Stimulated activated CD8-positive, alpha-beta memory T cell treated with anti-CD3 and anti-CD28 coated beads, Interleukin-4, amount 100 ng/mL, for 1 hour (primary cell): ENCODE data around the gene XPO6.
A peak's percentile ranks its signal among the peaks of the same experiment; 100 is the strongest.

Experiments used
- DNase-seq, 2 donors: peaks; one replicate each; pipeline ENCODE4 v3.0.0-alpha.2; 2020; ENCODE audit warnings: low read depth in 2 of 2, low spot score in 1 of 2

The XPO6 gene

GRCh38 chr16:28186752-28187151, 25.0 kb downstream of the XPO6 start:
- no peak for DNase-seq

GRCh38 chr16:28185696-28186095, 26.1 kb downstream of the XPO6 start:
- no peak for DNase-seq

DNA sequence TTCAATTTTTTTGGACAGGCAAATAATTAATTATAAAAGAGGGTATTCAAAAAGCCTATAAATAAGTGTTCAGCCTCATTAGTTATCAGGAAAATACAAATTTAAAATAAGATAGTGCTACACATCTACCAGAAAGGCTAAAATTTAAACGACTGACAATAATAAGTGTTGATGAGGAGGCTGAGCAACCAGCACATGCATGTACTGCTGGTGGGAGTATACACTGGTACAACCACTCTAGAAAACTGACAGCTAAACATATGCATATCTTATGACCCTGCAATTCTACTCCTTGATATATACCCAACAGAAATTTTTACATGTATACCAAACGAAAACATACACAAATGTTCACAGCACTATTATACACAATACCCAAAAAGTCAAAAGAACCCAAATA, 27.1 kb downstream of the XPO6 start:
- no peak for DNase-seq

GRCh38 chr16:28183930-28184329, 27.8 kb downstream of the XPO6 start:
- no peak for DNase-seq

GRCh38 chr16:28183484-28183883, 28.3 kb downstream of the XPO6 start:
- DNase-seq = no peak

- DNase-seq = no peak
Measured at GRCh38 chr16:28182801-28183200, 29.0 kb downstream of the XPO6 start.

DNA sequence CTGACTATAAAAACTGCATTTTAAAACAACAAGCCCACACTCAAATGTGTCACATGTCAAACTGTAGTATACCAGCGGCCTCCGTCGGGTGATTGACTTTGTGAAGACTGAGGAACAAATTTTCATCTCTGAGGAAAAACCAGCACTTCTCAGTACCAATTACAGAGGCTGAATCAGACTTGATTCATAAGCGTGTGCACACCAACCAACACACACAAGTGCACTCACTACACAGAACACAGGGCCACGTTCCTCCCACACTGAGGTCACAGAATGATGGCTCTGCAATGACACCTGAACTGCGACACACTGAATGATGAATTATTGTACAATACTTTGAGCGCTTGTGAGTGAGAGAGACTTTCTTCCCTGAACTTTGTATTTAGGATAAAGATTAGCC, 29.6 kb downstream of the XPO6 start:
- no peak for DNase-seq

- no peak for DNase-seq
Measured at GRCh38 chr16:28181515-28181914, 30.2 kb downstream of the XPO6 start.

GRCh38 chr16:28180655-28181460, 30.9 kb downstream of the XPO6 start:
- DNase-seq = no peak

DNA sequence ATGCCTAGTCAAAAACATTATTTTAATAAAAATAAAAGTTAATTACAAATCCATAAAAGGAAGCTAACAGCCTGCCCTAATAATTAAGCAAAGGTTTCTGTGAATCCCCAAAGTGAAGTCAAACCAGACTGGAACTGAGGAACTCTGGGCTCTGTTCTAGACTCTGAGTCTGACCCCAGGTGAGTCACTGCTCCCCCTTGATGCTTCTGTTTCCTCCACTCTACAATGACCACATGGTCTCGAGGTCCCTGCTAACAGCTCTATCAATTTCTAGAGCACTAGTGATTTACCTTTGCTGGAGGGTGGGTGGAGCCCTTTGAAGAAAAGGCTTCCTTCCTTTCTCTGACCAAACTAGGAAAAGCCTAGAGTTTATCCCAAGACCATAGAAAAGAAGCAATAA, 32.4 kb downstream of the XPO6 start:
- DNase-seq = no peak

GRCh38 chr16:28175715-28176114, 36.0 kb downstream of the XPO6 start:
- no peak for DNase-seq

- DNase-seq = no peak
Measured at GRCh38 chr16:28172336-28172735, 39.4 kb downstream of the XPO6 start.

GRCh38 chr16:28171816-28172215, 39.9 kb downstream of the XPO6 start:
- DNase-seq = no peak

GRCh38 chr16:28168991-28169554, 42.7 kb downstream of the XPO6 start:
- DNase-seq = peak in 1 of 2 donors; percentile 17

- no peak for DNase-seq
Measured at GRCh38 chr16:28167730-28168129, 44.0 kb downstream of the XPO6 start.

DNA sequence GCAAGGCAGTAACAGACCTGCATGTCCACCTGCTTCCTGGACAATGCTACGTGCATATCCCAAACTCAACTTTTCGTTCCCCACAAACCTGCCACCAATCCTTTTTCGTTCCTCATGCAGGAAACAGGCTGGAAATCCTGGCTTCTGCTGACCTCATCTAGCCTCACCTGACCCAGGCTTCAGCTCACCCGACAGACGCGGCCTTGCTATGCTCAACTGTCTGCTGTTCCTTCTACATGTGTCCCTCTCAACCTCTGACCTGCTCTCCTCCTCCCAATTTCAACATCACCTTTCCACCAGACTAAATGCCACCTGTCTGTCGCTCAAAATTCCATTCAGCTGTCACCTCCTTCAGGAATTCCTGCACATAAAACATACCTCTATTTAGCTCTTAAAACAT, 44.5 kb downstream of the XPO6 start:
- DNase-seq = no peak

DNA sequence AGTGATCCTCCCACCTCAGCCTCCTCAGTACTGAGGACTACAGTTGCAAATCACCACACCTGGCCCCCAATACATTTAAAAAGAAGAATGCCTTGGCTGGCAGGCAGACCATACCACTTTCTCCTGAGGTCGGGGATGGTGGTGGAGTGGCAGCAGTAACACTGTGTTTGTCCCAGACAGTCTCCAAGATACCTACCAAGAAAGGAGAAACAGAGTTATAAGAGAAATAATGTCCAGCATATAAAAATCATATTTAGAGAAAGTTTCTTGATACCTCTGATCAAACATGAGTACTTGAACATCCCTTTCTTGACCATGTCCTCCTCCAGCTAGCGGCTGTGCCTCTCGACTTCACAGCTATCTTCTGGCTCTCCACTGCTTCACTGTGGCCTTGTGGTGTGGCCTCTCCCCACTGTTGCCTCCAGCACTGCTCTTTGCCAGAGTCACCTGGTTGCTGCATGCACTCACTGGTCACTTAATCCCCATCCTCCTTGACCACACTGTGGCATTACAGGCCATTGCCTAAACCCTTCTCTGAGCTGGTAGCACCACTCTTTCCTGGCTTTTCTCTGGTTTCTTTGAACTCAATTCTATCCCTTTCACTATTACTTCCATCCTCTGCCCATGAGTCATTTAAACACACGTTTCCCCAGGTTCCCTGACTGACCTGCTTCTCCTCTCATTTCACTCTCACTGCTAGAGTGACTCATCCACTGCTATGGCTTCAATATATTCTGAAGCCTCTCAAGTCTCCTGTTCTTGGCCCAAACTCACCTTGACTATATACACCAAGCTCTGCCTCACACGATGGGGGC, 45.2 kb downstream of the XPO6 start:
- no peak for DNase-seq

GRCh38 chr16:28165598-28165997, 46.2 kb downstream of the XPO6 start:
- no peak for DNase-seq

GRCh38 chr16:28164140-28164539, 47.6 kb downstream of the XPO6 start:
- DNase-seq = no peak

- DNase-seq = no peak
Measured at GRCh38 chr16:28163699-28164098, 48.1 kb downstream of the XPO6 start.

DNA sequence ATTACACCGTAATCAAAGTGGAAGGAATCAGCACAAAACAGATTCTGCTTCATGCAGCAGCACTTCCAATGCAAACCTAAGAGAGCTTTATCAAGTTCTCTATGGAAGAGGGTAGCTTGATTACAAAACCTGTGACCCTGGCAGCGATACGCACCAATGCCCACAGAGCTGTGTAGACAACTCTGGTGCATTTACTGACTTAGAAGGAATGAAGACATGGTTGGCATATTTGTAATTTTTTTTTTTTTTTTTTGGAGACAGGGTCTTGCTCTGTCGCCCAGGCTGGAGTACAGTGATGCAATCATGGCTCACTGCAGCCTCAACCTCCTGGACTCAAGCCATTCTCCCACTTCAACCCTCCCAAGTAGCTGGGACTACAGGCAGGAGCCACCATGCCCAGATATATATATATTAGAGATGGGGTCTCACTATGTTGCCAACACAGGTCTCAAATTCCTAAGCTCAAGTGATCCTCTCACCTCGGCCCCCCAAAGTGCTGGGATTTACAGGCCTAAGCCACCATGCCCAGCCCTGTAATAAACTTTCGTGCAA, 49.4 kb downstream of the XPO6 start:
- DNase-seq = no peak

DNA sequence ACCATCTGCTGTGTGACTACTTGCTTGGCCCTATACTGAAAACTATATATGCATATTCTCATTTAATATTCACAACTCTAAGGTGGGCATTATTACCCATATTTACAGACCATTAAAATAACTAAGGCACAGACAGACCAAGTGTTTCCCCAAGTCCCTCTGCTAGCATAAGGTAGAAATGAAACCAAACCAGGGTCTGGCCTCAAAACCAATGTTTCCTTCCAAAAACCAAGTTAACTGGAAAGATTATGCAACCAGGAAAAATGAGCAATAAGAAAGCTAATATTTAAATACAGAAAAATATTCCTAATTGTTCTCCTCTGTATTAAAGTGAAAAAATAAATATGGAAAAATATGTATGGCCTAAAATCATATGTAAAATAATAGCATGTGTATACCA, 50.1 kb downstream of the XPO6 start:
- DNase-seq = no peak
